HT1080 (cell line): ENCODE data around the gene TRIM66. TPM values are rescaled to one million over a fixed set of nuclear protein-coding genes. Genes with fewer than 3 reads are reported as not detected.

ENCODE experiments used
- DNase-seq: peaks from one replicate; pipeline ENCODE4 v3.0.0-alpha.2; 2015; ENCODE audit warnings: low read depth
- total RNA-seq: library from RNA; depleted of rRNA; stranded (reverse); fragments of >200 nt; shearing (Covaris generic); gene quantifications from 2 replicates; pipeline ENCODE4 v1.2.3, GENCODE V29; 2014

TRIM66 gene
- total RNA-seq, 1 experiment from 2014 or later, result 6.7 TPM

DNA sequence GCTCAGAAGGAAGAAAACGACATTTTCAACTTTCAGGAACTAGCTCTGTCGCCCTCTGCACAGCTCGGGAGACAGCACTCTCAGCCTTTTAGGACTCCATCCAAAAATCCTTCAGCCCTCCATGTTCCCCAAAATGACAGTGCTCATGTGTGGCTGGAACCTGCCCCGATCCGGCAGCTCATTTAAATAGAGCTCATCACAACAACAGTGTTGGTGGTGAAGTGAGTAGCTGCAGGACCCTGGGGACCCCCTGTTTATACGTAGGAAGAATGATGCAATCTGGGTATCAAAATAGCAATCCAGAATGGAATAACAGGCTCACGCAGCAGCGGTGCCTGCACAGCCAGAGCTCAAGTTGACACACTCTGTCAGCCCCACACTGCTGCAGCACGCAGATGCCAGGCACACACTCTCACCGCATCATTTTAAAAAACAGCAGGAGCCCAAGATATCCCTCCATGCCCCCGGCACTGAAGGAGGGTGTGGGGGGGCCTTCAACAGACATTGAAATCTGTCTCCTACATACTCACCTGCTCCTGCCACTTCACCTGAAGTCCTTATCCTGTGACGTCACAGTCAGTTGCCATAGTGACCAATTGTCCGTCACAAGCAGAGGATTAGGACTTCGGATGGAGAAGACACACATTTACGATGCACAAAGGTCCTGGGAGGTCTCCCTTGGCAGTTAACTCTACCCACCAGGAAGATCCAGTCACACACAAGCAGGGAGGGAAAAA is 24.0 kb downstream of the TRIM66 start:
- DNase-seq, result no peak

DNA sequence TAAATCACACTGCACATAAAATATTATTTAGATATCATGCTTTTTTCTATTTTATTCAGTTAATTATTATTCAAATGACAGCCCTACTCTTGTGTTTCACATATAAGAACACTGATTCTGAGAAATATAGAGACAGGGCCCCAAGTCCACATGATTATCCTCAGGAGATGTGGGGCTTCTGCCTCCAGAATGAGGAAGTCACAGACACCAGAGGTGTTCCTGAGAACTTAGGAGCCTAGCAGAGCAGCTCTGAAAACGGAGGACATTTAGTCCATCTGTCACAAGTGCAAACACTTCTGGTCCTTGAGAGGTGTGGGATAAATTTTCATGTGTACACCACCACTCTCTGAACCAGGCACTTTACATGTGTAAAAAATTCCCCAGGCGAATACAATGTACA is 26.2 kb downstream of the TRIM66 start:
- no peak for DNase-seq

DNA sequence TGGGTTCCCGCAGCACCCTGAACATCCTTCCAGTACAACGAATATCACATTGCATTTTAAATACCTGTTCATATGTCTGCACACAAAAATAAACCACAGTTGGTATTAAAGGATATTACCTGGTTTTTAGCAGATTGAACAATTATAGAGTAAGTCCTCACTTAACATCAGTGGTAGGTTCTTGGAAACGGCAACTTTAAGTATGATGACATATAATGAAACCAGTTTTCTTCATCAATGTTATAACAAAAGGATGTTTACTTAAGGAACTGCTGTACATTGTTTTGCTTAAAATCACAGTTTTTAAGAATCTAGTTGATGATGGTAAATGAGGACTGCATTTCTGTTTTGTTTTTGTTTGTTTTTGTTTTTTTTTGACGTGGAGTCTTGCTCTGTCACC is 28.0 kb downstream of the TRIM66 start:
- DNase-seq, result no peak

DNA sequence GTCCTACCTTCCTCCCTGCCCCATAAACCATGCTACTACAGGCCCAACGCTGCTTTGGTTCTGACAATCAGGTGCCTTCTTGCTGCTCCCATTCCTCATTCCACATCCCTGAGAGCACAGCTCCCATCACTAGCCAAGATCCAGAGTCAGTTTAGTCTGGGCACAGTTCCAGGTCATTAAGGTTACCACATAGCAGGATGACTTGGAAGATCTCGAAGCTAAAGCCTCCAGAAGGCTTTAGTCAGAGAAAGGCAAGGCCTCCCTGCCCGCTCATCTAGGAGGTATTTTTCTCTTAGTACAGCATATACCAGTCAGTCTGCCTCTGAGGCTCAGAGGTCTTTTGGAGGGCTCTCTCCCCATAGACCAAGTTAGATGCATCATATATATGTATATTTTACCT is 30.3 kb downstream of the TRIM66 start:
- DNase-seq, result peak; percentile 92

DNA sequence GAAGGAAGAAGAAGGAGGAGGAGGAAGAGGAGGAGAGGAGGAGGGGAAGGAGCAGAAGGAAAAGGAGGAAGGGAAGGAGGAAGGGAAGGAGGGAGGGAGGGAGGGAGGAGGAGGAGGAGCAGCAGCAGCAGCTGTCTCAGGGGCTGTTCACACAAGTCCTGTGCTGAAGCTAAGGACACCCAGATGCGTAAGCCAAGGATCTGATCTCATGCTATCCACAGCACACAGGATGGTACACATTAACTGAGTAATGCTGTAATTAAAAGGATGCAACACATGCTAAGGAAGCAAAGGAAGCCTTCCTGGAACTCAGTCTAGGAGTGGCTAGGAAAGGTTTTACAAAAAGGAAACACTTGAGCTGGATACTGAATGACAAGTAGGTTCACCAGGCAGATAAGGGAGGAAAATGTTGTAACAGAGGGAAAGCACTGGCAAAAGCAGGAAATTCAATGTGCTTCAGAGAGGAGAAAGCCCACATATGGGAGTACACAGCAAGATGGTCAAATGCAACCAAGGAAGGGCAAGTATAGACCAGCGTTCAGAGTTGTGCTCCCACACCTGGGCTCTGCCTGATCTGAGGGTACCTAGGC is 32.0 kb downstream of the TRIM66 start:
- peak; percentile 21 for DNase-seq

DNA sequence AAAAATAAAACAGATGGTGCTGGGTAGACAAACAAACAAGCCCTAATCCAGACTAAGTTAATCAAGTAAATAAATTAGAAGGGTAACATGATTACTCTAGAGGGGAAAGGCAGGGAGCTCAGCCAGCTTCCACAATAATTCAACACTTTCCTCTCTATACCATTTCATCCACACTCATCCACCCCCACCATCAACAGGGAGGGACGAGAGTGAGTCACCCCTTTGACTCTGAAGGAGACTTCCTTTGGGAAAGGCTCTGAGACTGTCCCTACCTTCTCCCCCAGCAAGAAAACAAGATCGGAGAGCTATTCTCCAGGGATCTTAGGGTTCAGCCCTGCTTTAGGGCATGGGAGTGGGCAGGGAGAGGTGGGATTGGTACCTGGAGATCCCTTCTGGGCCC is 33.1 kb downstream of the TRIM66 start:
- peak; percentile 82 for DNase-seq

DNA sequence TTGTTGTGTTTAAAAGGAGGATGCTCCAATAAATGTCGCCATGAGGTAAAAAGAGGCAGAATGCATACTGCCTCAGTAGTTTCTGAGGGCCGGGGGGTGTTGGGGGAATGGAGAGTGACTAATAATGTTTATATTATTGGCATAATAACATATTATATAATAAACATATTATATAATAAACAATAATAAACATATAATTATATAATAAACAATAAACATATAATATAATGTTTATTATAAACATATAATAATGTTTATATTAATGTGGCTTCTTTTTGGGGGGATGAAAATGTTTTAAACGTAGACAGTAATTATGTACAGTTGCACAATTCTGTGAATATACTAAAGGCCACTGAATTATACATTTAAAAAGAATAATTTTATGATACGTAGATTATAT is 35.6 kb downstream of the TRIM66 start:
- no peak for DNase-seq

DNA sequence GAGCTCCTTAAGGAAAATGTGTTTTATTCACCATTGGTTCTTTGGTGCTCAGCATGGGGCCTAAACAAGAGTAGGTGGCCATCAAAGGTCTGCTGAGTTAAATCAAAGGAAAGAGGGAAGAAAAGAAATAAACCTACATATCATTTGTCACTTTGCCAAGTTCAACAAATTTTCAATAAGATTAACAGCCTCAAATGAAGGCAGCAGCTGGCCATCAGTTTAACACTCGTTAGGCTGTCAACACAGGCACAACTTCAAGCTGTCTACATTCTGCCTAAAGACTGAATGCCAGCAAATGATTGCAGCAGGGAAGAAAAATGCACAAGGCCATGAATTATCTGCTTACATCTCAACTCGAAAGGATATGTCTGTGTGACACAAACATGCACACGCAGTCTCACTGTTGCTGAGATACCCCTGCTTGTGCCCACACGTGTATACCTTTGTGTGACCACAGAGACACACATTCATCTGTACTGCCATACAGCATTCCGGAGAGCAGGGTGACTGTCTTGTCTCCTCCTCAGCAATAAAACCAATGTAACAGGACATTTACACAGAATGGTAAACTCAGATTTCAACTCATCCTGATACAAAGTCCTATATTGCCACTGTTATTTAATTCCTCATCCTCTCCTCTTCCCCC is 40.1 kb downstream of the TRIM66 start:
- no peak for DNase-seq

DNA sequence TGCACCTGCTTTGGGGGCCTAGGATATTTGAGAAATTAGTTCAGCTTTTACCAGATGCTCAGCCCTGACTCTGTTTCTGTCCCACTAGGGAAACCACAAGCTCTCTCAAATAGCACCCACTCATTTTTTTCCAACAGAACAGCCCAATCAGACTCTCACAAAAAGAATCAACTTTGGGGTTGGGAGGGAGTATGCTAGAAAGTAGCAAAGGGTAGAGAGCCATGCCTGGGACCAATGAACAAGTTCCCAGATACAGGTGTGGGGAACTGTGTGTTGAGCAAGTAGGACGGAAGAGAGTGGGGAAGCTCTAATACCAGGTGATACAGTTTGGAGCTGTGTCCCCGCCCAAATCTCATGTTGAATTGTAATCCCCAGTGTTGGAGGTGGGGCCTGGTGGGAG is 41.1 kb downstream of the TRIM66 start:
- no peak for DNase-seq

DNA sequence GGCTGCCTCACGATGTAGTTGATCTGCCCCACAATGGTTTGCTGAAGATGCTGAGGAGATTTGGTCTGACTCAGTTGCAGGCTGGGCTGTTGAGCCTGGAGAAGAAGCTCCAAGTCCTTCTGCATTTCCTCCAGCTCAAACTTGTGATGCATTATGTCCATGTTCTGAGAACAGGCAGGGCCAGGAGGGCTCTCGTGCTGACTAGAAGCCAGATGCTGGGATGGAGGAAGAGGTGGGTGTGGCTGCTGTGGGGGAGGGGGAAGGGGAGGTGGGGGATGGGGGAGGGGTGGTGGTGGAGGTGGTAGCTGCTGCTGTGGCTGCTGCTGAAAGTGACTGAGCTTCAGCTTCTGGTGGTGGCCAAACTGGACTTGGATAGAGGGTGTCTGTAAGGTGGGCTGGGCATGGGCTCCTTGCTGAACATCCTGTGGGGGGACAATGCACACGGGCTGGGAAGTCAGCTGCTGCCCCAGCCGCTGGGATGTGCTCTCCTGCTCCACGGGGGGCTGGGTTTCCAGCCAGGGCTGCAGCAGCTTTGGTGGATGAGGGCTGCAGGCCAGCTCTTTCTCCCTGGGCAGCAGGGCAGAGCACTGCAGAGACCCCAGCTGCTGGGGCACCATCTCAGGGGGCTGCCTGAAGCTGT is 42.1 kb downstream of the TRIM66 start:
- no peak for DNase-seq

DNA sequence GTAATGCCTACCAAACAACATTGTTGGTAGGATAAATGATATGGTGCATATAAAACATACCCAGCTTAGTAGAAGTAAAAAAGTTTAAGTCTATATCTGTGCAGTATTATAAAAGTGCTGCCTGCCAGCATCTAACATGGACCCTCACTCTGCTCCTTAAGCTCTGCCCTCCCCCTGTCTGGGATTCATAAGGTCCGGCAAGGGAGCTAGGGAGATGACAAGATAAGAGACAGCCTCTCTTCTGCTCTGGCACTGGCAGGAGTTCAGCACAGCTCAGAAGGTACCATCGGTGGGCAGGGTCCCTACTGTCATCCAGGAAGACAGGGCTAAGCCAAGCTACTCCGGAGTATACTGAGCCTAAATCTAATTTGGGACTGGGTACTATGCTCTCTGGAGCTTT is 42.8 kb downstream of the TRIM66 start:
- DNase-seq, result no peak

DNA sequence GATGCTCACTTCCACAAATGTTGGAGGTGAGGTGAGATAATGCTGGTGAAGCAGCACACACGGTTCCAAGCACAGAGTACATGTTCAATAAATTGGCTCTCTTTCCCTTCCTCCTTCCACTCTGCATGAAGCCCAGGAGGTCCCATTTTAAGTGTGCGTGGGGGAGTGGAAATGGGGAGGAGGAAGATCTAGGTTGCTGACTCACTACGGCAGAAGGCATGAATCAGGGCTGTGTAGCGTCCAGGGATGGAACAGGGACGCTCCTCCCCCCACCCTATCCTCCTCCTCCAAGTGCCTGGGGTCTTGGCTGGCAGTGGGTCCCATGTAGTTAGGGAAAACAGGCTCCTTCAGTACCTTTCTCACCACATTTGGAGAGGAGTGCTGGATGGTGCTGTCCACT is 44.2 kb downstream of the TRIM66 start:
- peak; percentile 67 for DNase-seq

DNA sequence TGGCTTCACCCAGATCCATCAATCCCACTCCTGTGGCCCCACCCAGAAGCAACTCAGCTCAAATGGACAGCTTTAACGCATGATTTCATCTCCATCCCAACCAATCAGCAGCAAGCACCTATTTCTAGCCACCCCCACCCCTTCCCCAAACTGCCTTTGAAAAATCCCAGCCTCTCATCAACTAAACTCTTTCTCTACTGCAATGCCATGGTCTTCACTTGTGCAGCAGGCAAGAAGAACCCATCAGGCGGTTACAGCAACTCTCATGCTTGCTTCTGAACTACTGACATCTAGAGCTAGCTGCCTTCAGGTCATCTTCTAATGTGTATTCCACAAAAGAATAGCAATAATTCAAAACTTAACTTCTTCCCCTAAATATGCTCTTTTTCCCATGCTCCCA is 46.3 kb downstream of the TRIM66 start:
- DNase-seq, result no peak

DNA sequence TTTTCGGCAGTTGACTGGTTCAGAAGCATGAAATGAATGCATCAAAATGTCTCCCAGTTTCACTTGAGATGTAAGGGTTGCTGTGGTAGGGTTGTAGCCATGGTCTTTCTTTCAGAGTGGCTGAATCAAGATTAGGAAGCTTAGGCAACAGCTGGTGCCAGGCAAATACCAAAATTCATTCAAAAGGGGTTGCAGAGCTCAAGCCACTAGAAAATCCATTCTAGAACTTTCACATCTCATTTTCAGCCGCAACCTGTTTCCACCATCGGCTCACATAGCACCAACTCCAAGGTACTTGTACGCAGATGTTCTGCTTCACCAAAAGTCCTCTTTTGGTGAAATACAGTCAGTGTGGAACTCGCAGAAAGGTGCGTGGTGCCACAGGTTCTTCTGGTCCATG is 48.0 kb downstream of the TRIM66 start:
- no peak for DNase-seq

DNA sequence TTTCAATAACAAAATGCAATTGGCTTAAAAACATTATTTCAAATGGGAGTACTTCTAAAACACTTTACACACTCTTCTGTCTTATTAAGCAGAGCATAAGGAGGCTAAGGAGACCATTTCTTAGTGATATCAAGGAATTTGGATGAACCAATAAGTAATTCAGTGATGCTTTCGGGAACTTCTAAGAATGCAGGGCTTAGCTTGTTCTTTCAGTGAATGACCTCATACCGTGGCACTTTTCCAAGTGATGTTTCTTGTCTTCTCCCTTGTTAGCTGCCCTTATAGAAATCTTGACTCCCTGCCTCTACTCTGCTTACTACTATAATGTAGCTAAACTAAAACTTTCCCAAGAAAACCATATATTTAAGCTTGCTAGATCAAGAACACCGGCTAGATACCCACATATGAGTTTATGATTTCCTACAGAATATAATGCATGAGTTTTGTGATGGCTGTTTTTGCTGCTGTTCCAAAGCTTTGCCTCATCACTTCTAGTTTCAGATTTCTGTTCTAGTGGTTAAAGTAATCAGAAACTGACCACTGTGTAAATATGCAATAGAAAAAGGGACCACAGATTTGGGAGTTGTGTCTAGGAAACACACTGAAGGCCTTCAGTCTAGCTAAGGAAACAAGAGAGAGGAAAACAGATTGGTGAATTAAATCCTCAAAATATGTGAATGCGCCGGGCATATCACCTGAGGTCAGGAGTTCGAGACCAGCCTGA is 50.9 kb downstream of the TRIM66 start:
- peak; percentile 38 for DNase-seq

DNA sequence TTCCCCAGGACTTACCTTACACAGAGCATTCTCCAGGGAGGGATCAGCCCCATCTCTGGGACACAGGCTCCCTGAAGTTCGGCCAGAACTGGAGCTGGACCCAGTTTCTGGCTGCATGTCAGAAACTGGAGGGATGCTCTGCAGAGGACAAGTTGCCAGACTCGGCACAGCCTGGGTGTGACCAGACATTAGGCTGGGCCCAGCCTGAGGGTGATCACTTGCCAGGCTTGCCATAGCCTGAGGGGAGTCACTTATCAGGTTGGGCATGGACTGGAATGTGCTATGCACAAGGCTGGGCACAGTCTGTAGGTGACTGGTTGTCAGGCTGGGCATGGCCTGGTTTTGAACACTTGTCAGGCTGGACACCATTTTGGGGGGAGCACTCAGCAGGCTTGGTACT is 57.8 kb downstream of the TRIM66 start:
- no peak for DNase-seq

DNA sequence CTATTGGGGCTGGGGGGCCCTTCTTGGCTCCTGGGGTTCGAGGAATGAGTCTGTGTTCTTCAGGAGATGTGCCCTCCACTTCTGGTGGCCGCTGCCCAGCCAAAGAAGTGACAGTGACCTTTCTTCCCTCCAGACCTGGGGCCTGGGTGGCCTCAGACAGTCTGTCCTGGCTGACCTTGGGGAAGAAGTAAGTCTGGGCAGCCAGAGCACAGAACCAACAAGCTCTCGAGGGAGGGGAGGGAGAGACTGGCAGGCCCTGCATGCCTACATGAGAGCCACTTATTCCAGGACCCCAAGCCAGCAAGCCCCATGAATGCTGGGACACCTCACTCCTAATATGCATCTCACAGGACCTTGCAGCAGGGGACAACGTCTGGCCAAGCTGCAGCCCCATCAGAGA is 61.3 kb downstream of the TRIM66 start:
- DNase-seq, result no peak

DNA sequence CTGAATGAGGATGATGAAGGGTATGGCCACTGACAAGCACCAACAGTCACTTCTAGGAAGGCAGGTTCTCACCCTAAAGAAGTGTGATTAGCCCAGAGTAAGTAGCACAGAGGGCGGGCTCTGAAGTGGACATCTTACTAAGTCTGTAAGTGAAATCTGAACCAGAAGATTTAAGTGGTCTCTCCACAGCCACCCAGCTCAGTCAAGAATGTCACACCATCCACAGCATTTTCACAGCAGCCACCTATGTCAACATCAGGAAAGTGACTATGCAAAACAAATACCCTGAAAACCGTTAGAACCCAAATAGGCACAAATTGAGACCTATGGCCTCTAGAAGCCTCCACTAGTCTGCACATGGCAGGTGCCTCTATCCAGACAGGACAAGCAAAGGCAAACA is 65.4 kb downstream of the TRIM66 start:
- no peak for DNase-seq

DNA sequence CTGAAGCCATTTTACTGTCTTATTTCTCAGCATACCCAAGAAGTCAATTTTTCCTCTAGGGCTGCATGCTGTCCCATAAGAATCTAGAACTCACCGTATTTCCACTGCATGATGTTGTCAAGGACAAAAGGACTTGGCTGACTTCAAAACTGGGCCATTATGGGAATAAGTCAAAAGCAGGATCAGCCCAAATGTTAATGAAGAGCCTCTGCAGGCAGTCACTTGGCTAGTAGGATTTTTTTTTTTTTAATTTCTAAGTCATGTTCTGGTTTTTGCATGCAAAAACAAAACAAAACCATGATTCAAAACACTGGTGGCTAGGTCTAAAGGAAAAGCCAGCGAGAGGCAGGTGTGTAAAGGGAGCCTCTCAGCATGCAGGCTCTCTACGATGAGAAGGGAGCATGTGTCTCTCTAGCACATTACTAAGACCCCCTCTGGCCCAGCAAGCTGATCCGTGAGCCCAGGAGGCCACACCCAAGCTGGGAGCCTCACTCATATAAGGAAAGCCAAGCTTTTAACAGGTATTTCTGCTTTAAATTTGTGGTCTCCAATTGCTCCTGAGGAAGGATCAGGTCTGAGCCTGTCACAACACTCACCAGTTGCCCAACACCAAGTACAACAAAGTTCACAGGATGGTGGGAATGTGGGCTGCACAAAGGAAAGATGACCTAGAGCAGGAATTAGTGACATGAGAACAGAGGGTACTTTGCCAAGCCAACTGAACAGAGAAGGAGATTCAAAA is 67.0 kb downstream of the TRIM66 start:
- DNase-seq, result no peak

DNA sequence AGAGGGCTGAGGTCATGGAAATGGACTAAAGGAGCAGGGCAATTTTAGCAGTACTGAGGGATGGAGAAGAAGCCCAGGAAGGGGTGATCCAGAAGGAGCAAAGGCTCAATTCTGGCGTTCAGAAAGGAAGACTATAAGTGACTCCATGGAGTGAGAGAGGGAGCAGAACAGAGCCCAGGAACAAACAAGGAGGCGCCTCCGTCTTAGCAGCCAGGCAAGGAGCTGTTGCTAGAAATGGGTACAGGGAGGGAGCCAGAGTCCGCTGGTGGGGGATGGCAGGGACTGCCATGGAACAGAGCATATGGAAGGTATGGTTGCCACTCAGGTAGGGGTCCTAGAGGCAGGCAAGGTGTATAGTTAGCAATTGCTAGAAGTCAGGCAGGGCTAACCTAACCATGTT is 68.0 kb downstream of the TRIM66 start:
- no peak for DNase-seq

DNA sequence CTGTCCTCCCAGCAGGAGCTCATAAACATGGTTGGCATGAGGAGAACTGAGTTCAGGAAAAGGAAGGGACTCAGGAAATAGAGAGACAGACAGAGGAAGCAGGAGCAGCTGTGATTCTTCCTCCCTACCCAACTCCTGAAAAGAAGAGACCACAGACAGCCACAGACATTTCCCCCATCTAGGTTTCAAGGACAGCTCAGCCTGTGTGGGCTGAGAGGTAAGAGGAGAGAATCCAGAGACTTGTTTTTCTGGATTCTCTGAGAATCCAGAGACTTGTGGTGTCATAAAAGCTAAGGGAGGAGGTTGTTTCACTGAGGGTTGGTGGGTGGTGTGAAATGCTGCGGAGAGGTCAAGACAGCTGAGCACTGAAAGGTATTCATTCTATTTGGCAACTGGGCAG is 69.4 kb downstream of the TRIM66 start:
- DNase-seq, result no peak
